A549 treated with Mapracorat at 1 μM for 4 hours (cell line): ENCODE results near the gene ZNF157. TPM values are rescaled to one million over a fixed set of nuclear protein-coding genes. Genes with fewer than 3 reads are reported as not detected.

Experiments used
- total RNA-seq: library from RNA; stranded (reverse); fragments of 200-300 nt; extraction: Qiagen RNA extraction; gene quantifications from 5 replicates; pipeline ENCODE4 v1.2.3, GENCODE V29; 2022

Gene ZNF157
- not detected in 5 replicates for total RNA-seq

GRCh38 chrX:47370278-47370677, at the start of gene ZNF157:
TSS of gene ZNF157 (plus strand) at chrX:47370578. CDS start at chrX:47370669, 91 bp downstream.

Other genes starting within 250 kb of the ZNF157 start
- 149 to 178 TPM (median 169 TPM) in 5 replicates for gene NDUFB11, start 225.9 kb upstream of the ZNF157 start, total RNA-seq
- 30.4 to 44.1 TPM (median 39.0 TPM) in 5 replicates for gene RBM10, start 225.4 kb upstream of the ZNF157 start, total RNA-seq
- gene UBA1, start 176.7 kb upstream of the ZNF157 start, total RNA-seq, result 162 to 201 TPM (median 186 TPM) in 5 replicates
- 93.7 to 115 TPM (median 107 TPM) in 5 replicates for gene CDK16, start 151.9 kb upstream of the ZNF157 start, total RNA-seq
- gene USP11, start 137.6 kb upstream of the ZNF157 start, total RNA-seq, result 49.0 to 58.5 TPM (median 53.2 TPM) in 5 replicates
- gene ZNF41, start 112.6 kb downstream of the ZNF157 start, total RNA-seq, result 3.7 to 4.3 TPM (median 4.0 TPM) in 5 replicates
- gene ARAF, start 190.6 kb downstream of the ZNF157 start, total RNA-seq, result 44.4 to 55.7 TPM (median 54.0 TPM) in 5 replicates
- 257 to 280 TPM (median 264 TPM) in 5 replicates for gene TIMP1, start 211.9 kb downstream of the ZNF157 start, total RNA-seq
- gene SYN1, start 249.3 kb downstream of the ZNF157 start, total RNA-seq, result 0.15 to 0.36 TPM (median 0.22 TPM) in 5 replicates